ENCODE measurements around the gene EML4.

- no peak for TF ChIP-seq CTCF (conservative IDR thresholded peaks at IDR 0.05)
- TF ChIP-seq ZFX (IDR thresholded peaks at IDR 0.05) = no peak
These were observed 8.0 kb downstream of the EML4 start for GRCh38 chr2:42176992-42177738.
